ENCODE data around the gene CYFIP1.

DNA sequence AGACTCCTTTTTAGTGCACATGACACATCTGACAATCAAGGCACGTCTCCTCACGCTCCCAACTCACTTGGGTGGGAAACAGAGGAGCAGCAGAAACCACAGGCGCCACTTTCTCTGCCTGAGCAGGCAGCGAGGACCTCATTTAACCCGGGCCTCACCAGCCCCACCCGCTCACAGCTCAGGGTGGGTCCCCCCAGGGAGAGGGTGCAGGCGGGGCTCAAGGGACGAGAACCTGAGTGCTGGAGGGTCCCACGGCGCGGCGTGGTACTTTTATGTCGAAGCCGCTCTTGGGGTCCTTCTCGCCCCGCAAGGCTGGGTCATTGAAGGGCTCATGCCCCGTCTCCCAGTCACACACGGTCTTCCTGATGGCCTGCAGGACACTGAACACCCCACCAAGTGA is 62.6 kb downstream of the CYFIP1 start:
- TF ChIP-seq, protein P1, sequence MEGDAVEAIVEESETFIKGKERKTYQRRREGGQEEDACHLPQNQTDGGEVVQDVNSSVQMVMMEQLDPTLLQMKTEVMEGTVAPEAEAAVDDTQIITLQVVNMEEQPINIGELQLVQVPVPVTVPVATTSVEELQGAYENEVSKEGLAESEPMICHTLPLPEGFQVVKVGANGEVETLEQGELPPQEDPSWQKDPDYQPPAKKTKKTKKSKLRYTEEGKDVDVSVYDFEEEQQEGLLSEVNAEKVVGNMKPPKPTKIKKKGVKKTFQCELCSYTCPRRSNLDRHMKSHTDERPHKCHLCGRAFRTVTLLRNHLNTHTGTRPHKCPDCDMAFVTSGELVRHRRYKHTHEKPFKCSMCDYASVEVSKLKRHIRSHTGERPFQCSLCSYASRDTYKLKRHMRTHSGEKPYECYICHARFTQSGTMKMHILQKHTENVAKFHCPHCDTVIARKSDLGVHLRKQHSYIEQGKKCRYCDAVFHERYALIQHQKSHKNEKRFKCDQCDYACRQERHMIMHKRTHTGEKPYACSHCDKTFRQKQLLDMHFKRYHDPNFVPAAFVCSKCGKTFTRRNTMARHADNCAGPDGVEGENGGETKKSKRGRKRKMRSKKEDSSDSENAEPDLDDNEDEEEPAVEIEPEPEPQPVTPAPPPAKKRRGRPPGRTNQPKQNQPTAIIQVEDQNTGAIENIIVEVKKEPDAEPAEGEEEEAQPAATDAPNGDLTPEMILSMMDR (IDR thresholded peaks at IDR 0.05 in 4 of 5, conservative IDR thresholded peaks at IDR 0.05 in 1 of 5) = no peak
- no peak for TF ChIP-seq POLR2A (IDR thresholded peaks at IDR 0.05)

All from gastrocnemius medialis (tissue), 4 donors.